ENCODE results near the gene B9D1. TPM values are rescaled to one million over a fixed set of nuclear protein-coding genes. Genes with fewer than 3 reads are reported as not detected.

B9D1 gene
- total and polyA plus RNA-seq, 7 donors: 6.6 to 22.4 (median 15.2) TPM

- 71 to 90% methylated on average over 9 of the region's 9 CpGs for WGBS, 2 donors
- Histone ChIP-seq H3K4me1 (peaks cover 0 to 54% (median 37%) of the 10 kb centered on the region in 4 donors), H3K36me3 (no peaks in the 10 kb centered on the region), H3K9me3 (no peaks in the 10 kb centered on the region), H3K27me3 (no peaks in the 10 kb centered on the region), H3K4me3 (no peak overlapping the region), H3K27ac (no peak overlapping the region)
- DNase-seq: peak; percentile 39
- no peak for TF ChIP-seq POLR2A (IDR thresholded peaks at IDR 0.05)
- TF ChIP-seq EP300 (IDR thresholded peaks at IDR 0.05): no peak
- no peak for TF ChIP-seq CTCF (IDR thresholded peaks at IDR 0.05)
- TF ChIP-seq POLR2AphosphoS5 (IDR thresholded peaks at IDR 0.05): no peak
- intact Hi-C loops (cut with DNase I): no loop called here
These were observed 60.5 kb downstream of the B9D1 start for GRCh38 chr17:19301973-19302372.

- peaks cover 0 to 60% (median 41%) of the 10 kb centered on the region in 4 donors for H3K4me1 ChIP-seq
- intact Hi-C loops (cut with DNase I): no loop called here
These were observed 61.1 kb downstream of the B9D1 start for GRCh38 chr17:19301274-19301951.

GRCh38 chr17:19299866-19300265 lies 62.7 kb downstream of the B9D1 start:
- peaks cover 0 to 66% (median 40%) of the 10 kb centered on the region in 4 donors for H3K4me1 ChIP-seq
- no peaks in the 10 kb centered on the region for H3K36me3 ChIP-seq
- no peak overlapping the region for H3K27ac ChIP-seq
- WGBS, 2 donors: 95 to 97% methylated on average over 7 of the region's 7 CpGs
- TF ChIP-seq EP300 (IDR thresholded peaks at IDR 0.05): no peak
- TF ChIP-seq CTCF (IDR thresholded peaks at IDR 0.05): no peak
- TF ChIP-seq POLR2A (IDR thresholded peaks at IDR 0.05): no peak
- H3K27me3 ChIP-seq: no peaks in the 10 kb centered on the region
- DNase-seq: no peak
- no peaks in the 10 kb centered on the region for H3K9me3 ChIP-seq
- intact Hi-C loops (cut with DNase I): no loop called here
- no peak overlapping the region for H3K4me3 ChIP-seq

More at GRCh38 chr17:19301274-19301951, 61.1 kb downstream of the B9D1 start:
- Histone ChIP-seq H3K4me3 (no peak overlapping the region), H3K27me3 (no peaks in the 10 kb centered on the region), H3K9me3 (no peaks in the 10 kb centered on the region), H3K36me3 (no peaks in the 10 kb centered on the region), H3K27ac (no peak overlapping the region)
- 34 to 69% methylated on average over 5 of the region's 5 CpGs for WGBS, 2 donors
- DNase-seq: peak; percentile 50
- TF ChIP-seq POLR2A (IDR thresholded peaks at IDR 0.05) (no peak), EP300 (IDR thresholded peaks at IDR 0.05) (no peak), CTCF (IDR thresholded peaks at IDR 0.05) (no peak), POLR2AphosphoS5 (IDR thresholded peaks at IDR 0.05) (no peak)

GRCh38 chr17:19299214-19299747 lies 63.2 kb downstream of the B9D1 start:
- Histone ChIP-seq H3K27me3 (no peaks in the 10 kb centered on the region), H3K4me1 (peaks cover 0 to 66% (median 40%) of the 10 kb centered on the region in 4 donors), H3K4me3 (no peak overlapping the region), H3K9me3 (no peaks in the 10 kb centered on the region), H3K36me3 (no peaks in the 10 kb centered on the region), H3K27ac (peak overlapping the region in 1 of 4 donors; percentile 31)
- 76 to 82% methylated on average over 4 of the region's 4 CpGs for WGBS, 2 donors
- no peak for DNase-seq
- TF ChIP-seq EP300 (IDR thresholded peaks at IDR 0.05) (no peak), POLR2A (IDR thresholded peaks at IDR 0.05) (no peak), POLR2AphosphoS5 (IDR thresholded peaks at IDR 0.05) (no peak), CTCF (IDR thresholded peaks at IDR 0.05) (no peak)
- intact Hi-C loops (cut with DNase I): no loop called here

Measured in sigmoid colon (tissue), 7 donors.